ENCODE results near the gene CAMSAP3.

DNA sequence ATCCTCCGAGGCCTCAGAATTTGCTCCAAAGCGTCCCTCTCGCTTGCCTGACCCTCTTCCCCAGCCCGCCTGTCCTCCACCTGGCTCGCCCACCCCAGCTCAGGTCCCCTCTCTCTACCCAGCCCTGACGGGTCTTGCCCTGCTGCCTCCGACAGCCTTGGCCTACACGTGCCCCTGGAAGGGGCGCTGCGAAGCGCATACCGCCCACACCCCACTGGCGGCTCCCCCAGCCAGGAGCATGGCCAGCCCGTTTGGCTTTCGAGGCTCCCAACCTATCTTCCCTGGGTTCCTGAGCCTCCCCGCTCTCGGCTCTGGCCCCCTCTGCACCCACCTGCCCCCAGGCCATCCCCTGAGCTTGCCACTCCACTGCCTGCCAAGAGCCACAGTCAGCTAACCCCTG, 29.1 kb downstream of the CAMSAP3 start:
- TF ChIP-seq CTCF (IDR thresholded peaks at IDR 0.05; ENCODE audit: poor library complexity) (no peak), EZH2phosphoT487 (IDR thresholded peaks at IDR 0.05; ENCODE audit: low read depth, severe bottlenecking, unreplicated experiment) (no peak)

Measured in hepatocyte (in vitro differentiated cells).